HG03571 (cell line): ENCODE data around the gene A4GNT.

Experiments
- ATAC-seq: cut with Tn5 transposase; IDR thresholded peaks from one replicate; pipeline ENCODE4 v1.9.1; 2021; ENCODE audit not compliant: unreplicated experiment

The A4GNT gene

GRCh38 chr3:138081371-138082084 lies 50.7 kb downstream of the A4GNT start:
- no peak for ATAC-seq

GRCh38 chr3:138079901-138080300 lies 52.3 kb downstream of the A4GNT start:
- ATAC-seq: no peak

- no peak for ATAC-seq
Observed at GRCh38 chr3:138078901-138079344, 53.3 kb downstream of the A4GNT start.

- ATAC-seq: no peak
Observed at GRCh38 chr3:138078096-138078495, 54.1 kb downstream of the A4GNT start.
